ENCODE results near the gene SYNRG. TPM values are rescaled to one million over a fixed set of nuclear protein-coding genes. Genes with fewer than 3 reads are reported as not detected.

The SYNRG gene
- total RNA-seq, 2 donors from 2014 or later, result 35.9 to 38.9 TPM

DNA sequence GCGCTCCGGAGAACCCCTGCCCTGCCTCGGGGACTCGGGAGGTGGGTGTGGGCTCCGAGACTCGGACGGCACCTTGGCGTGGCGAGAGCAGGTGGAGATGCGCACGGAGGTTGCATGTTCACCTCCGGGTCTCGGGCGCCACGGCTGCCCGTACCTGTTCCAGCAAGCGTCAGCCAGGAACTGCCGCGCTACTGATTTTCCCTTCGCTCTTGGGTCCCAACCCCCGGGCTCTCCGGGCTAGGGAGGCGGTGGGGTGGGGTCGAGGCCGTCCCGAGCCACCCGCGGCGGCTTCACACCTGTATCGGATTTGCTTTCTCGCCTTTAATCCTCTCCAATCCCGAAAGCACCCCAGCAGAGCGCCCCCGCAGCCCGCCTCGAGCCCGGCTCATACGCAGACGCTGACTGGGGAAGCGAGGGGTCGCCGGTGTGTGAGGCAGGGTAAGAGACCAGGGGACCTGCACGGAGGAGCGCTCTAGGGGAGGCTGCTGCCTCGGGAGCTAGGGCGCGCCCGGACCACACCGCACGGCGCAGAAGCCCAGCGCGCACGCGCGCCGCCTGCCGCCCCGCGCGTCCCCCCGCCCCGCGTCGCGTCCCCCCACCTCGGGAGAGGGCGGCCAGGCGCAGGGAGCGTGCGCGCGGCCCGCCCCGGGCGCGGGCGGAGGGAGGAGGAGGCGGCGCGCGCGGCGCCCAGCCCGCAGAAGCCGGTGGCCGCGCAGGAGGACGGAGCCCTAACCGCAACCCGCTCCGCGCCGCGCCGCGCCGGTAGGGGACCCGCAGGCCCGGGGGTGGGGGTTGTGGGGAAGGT lies 119.8 kb downstream of the SYNRG start, which contains the start of gene DUSP14:
Gene DUSP14 (plus strand): TSS at position 695 of the 805 bp plus-strand sequence. CDS start 22,382 bp downstream, outside the sequence.
- peak; percentile 84 for ATAC-seq
- peak; percentile 73 to 81 for DNase-seq
- intact Hi-C loops (cut with DNase I, micrococcal nuclease), result no loop called here

DNA sequence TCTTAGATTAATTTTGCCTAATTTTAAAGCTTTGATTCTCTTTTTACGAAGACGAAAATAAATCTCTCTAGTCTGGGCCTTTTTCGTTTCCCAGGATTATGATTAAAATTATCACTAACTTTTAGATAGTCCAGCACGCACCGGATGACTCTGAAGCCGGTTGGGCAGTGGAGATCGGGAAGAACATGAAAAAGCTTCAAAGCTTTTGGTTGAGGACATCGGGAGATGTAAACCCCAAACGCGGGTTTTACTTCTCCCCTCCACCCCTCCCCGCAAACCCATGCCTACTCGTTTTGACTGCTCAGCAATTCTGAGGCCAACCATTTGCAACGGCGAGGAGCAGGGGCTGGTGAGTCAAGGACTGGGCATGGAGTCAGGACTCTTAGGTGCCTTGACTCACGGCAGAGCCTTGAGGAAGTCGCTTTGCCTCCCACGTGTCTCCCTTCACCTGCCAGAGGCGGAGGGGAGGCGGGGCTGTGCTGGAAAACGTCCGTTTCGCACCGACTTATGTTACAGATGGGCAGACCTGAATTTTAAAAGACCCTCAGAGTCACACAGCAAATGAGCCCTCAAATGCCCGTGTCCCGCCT lies 120.5 kb downstream of the SYNRG start:
- ATAC-seq, result peak; percentile 89
- intact Hi-C loops (cut with DNase I, micrococcal nuclease), result no loop called here
- peak; percentile 80 to 83 for DNase-seq

DNA sequence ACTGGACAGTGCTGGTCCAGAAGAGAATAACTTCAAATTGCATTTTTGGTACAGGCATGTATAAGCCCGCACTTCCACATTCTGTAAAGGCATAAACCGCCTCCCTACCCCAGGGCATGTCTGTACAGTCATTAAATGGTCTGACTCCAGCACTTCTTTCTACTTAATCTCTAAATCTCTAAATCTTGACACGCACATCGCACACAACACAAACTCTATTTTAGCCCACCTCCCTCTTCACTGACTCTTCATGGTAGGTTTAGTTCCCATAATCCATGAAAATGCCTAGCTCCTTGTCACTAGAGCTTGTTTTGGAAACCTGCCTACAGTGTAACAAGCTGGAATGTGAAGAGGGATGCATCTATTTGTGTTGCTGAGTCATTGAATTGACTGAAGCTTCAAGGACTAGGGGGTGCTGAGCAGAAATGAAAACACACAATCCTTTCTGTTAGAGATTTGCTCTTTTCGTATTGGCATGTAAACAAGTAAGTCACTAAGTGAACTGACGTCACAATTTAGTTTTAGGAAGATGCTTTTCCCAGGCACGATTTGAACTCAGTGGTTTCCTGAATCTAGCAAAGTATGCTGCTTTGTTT lies 121.1 kb downstream of the SYNRG start:
- intact Hi-C loops (cut with DNase I, micrococcal nuclease), result no loop called here
- ATAC-seq (no peak), DNase-seq (no peak)

DNA sequence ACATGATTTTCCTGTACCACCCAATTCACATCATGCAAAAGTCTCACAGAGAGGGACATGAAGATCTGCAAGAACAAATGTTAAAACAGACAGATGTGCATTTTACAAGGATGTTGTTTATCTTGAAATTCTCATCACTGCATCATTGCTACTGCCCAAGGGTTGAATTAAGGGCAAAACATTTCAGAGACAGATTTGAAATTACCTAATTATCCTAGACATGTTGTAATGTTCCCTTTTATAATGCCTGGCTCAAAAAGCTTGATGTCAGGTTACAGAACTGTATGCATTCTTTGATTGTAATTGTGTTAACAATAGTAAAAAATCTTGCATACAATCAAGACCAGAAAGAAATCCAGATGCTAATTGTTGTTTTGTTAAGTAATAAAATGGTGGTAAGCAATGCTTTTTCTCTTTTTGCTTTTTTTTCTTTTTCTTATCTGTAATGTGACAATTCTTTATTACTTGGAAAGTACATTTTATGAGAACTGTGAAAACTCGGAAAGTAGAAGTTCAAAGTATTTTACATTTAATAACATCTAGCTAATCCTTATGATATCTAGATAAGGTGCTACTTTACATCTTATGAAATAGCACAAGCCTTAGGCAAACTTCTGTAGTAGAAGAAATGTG lies 123.2 kb downstream of the SYNRG start:
- intact Hi-C loops (cut with DNase I, micrococcal nuclease), result no loop called here
- DNase-seq (no peak), ATAC-seq (no peak)

DNA sequence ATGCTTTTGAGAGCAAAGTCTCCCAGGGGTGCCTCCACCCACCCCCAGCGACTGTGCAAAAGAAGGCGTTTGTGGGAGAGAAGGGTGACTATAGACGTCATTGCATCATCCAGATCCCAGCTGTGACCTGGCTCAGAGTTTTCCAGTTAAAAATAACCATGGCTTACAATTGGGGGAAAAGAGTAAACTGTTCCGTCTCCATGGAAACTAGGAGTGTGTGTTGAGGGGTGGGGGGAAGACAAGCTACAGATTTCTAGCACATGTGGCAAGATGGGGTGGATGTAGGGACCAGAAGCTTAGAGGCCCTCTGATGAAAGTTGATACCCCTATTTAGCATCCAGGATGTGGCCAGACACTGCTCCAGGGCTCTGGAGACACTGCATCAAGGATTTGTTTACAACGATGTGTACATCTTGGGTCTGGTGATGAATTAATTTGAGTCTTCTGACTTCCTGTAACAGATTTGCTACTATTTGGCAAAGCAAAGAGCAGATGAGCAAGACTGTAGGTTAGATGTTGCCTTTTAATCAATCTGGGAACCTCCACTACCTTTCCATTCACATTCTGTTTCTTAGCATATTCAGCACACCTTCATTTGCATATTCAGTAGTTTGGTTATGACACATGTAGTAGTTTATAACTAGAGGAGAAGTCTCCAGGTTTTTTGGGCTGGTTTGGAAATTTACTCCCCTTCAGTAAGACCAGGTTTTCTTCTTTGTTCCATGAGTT lies 125.7 kb downstream of the SYNRG start:
- DNase-seq (no peak), ATAC-seq (no peak)

DNA sequence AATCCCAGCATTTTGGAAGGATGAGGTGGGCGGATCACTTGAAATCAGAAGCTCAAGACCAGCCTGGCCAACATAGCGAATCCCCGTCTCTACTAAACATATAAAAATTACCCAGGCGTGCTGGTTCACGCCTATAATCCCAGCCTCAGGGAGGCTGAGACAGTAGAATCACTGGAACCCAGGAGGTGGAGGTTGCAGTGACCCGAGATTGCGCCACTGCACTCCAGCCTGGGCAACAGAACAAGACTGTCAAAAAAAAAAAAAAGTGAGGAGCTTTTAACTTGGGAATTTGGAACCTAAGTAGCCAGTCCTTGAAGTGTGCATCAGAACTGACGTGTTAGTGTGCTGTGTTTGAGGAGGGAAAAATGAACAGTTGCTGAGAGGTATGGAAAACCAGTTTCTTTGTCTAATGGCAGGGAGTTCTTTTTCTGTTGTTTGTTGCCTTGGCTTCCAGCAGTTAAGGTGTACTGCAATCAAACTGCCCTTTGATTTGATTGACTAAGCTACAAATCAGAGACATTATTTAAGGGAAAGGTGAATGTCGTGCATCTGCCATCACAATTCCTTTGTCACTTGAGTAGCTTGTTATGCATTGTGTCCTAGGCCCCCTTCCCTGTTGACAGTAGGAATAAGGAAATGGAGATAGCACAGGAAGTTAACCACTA lies 128.1 kb downstream of the SYNRG start:
- intact Hi-C loops (cut with DNase I, micrococcal nuclease), result no loop called here
- no peak for ATAC-seq
- no peak for DNase-seq

More for the DNA sequence above, 125.7 kb downstream of the SYNRG start:
- intact Hi-C loops (cut with DNase I, micrococcal nuclease), result no loop called here

DNA sequence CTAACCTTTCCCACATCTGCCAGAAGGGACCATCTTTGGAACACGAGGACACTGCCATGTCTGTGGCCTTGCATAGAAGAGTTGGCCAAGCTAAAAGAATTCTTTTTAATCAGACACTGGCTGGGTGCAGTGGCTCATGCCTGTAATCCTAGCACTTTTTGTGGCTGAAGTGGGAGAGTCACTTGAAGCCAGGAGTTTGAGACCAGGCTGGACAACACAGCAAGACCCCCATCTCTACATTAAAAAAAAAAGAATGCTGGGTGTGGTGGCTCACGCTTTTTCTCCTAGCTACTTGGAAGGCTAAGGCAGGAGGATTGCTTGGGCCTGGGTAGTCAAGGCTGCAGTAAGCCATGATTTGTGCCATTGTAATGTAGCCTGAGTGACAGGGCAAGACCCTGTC lies 128.8 kb downstream of the SYNRG start:
- ATAC-seq, result no peak
- intact Hi-C loops (cut with DNase I, micrococcal nuclease), result no loop called here
- DNase-seq, result no peak

DNA sequence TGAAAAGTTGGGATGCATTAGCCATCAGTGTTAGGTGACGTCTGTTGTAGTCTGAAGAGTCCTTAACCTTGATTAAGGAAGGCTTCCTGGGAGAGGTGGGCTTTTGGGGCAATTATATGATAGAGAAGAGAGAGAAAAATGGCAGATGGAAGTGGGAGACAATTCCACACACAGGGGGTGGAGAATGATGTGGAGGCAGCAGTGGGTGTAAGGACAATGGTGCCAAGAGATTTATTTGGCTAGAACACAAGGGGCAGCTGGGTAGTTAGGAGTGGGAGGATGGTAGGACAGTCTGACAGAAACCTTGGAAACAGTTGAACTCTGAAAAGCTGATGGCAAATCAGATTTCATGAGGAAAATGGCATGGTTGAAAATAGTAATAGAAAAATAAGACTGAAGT lies 130.2 kb downstream of the SYNRG start:
- DNase-seq, result no peak
- no peak for ATAC-seq
- intact Hi-C loops (cut with DNase I, micrococcal nuclease), result no loop called here

DNA sequence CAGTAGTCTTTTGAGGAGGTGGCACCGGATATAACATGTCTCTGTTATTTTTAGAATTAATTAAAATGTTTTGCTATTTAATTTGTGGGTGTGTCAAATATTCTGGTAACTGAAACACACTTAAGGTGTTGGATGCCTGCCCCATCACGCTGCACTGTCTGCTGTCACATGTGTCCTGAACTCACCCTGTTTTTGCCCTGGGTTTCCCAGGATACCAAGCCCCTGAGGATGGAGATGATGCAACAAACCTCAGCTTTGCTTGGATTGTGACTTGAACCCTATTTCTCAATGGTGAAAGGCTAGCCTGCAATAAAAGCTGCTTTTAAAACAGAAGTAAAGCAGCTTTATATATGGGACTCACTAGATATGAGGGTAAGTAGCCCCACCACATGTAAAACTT lies 131.0 kb downstream of the SYNRG start:
- ATAC-seq (no peak), DNase-seq (no peak)
- intact Hi-C loops (cut with DNase I, micrococcal nuclease), result no loop called here

DNA sequence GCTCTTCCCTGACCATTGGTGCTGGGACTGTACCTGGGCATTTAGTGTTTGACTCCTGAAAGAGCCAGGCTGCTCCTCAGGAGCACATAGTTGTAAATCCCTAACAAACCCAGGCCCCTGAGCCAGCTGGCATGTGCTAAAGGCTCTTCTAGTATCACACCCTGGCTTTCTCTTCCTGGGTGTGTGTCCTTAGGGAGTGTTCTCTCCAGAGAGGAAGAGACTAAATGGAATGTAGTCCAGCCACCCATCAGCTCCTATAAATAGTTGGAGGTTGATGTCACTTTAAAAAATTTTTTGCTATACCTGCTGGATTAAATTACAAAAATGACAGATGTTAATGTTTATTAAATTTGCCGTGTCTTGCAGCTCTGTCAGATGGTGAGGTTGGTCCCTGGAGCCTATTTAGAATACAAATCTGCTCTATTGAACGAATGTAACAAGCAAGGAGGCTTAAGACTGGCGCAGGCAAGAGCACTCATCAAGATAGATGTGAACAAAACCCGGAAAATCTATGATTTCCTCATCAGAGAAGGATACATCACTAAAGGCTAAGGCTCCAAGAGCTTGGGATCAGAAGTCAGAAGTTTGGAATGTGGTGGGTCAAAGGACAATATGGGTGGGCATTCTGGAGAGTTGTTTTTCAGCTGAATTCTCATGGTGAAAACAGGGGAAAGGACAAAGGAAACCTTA lies 132.6 kb downstream of the SYNRG start:
- ATAC-seq (peak; percentile 94), DNase-seq (no peak)
- intact Hi-C loops (cut with DNase I, micrococcal nuclease), result no loop called here

DNA sequence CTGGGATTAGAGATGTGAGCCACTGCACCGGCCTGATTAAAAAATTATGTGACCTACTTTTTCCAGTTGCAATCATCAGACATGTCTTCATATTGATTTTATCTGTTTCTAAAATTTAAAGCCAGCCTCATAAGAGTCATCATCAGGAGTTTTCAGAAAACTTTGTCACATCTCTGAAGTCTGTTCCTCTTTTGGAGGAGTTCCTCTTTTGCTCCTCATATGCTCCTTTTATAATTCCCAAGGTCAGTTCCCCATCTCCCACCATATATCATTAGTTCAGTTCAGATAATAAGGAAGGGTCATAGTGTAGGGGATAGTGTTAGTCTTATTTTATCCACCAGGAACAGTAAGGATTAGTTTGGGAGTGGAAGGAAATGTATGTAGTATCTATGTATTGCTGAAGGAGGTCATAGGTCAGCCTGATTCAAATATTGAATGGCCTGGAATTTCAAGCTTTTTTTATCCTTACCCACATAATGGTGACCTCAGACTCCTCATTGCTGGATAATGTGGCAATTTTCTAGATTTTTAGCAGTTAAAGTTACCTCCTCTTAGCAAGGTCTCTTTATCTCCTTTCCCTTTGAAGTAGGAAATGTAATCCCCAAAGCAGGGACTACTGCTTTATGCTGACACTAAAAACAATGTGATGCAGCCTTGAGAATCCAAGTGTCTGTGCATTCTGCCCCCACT lies 133.3 kb downstream of the SYNRG start:
- intact Hi-C loops (cut with DNase I, micrococcal nuclease), result no loop called here

DNA sequence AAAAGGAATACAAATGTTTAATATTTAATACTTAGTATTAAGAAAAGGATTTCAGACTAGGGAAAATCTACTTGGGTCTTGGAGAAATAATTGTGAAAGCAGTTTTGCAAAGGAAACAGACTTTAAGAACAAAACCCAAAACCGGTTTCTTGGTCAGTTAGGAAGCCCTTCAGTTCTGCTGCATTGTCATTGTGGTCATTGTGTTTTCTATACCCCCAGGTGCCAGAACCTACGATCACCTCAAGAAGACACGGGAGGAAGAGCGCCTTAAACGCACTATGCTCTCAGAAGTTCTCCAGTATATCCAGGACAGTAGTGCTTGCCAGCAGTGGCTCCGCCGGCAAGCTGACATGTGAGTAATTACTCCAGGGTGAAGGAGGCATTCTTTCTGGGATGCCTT lies 139.0 kb downstream of the SYNRG start:
- intact Hi-C loops (cut with DNase I, micrococcal nuclease), result no loop called here
- no peak for DNase-seq
- ATAC-seq, result no peak

More for the DNA sequence above, 133.3 kb downstream of the SYNRG start:
- DNase-seq (no peak), ATAC-seq (peak; percentile 53)

DNA sequence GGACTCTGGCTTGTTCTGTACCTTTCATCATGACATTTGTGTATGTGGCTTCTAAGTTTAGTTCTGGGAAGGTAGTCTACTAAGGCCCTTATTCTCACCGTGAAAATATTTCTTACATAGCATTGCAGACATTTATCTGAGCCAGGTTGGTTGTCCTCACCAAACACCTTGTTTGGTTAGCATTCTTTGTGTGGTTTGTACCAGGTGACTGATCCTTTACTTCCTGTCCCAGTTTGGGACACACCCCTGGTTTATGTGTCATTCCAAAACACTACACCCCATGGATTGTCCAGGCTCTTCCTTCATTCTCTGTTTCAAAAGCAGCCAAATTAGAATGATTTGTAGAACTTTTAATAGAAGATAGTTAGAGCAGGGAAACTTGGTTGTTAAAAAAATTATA lies 142.7 kb downstream of the SYNRG start:
- peak; percentile 42 for ATAC-seq
- intact Hi-C loops (cut with DNase I, micrococcal nuclease), result no loop called here

DNA sequence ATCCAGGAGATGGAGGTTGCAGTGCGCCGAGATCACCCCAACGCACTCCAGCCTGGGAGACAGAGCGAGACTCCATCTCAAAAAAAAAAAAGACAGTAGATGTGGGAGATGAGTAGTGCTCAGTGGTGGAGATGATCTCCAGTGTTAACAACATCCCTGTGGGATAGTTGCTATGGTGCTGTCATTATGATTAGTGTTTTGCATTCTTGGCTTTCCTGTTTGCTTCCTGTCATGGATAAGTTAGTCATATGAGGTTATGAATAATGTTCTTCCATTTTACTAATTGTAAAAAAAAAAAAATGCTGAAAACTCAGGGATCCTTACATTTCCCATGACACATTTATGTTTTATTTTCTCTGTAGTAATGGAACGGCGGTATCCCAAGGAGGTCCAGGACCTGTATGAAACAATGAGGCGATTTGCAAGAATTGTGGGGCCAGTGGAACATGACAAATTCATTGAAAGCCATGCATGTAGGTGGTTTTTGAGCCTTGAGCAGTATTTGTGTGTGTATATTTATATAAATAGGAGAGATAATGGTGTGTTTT lies 144.1 kb downstream of the SYNRG start:
- intact Hi-C loops (cut with DNase I, micrococcal nuclease), result no loop called here
- ATAC-seq (no peak), DNase-seq (no peak)

More for the DNA sequence above, 142.7 kb downstream of the SYNRG start:
- DNase-seq, result no peak

Data from left colon (tissue), 2 donors.